ENCODE measurements around the gene THRA. TPM values are rescaled to one million over a fixed set of nuclear protein-coding genes. Genes with fewer than 3 reads are reported as not detected.
A peak's percentile ranks its signal among the peaks of the same experiment; 100 is the strongest.

Gene THRA
- total RNA-seq, 1 donor from 2014 or later = 7.1 TPM

DNA sequence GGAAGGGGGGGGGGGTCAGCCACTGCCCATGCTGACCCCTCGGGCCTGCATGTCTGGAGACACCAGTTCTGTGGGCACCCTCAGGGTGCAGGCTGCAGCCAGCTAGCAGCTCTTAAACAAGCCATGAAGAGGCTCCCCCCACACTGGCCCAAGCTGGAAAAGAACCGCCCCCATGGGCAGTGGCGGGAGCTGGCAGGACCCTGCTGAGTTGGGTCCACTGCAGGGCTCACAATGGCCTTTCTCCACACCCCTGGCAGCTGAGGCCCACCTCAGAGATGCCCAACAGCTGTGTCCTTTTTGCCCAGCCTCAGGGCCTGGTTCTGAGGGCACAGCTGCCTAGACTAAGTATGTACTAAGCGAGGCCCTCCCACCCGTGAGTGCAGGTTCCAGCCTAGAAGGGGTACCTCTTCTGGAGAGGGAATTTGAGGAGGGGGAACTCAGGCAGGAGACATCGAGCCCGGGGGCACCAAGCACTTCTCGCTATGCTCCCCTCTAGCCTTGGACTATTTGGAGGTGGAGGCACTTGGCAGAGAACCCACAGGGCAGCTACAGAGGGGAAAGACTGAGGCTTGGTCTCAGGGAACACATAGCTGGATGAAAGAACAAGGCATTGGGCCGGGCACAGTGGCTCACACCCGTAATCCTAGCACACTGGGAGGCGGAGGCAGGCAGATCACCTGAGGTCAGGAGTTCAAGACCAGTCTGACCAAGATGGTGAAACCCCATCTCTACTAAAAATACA is 3.2 kb downstream of the THRA start:
- DNase-seq (ENCODE audit: low read depth) = no peak
- peaks cover 15% of the 10 kb centered on the region for H3K27me3 ChIP-seq (ENCODE audit: control insufficient read depth, insufficient read depth, low read length)
- H3K4me3 ChIP-seq (ENCODE audit: low read depth, low read length) = no peak overlapping the region
- TF ChIP-seq, protein P1, sequence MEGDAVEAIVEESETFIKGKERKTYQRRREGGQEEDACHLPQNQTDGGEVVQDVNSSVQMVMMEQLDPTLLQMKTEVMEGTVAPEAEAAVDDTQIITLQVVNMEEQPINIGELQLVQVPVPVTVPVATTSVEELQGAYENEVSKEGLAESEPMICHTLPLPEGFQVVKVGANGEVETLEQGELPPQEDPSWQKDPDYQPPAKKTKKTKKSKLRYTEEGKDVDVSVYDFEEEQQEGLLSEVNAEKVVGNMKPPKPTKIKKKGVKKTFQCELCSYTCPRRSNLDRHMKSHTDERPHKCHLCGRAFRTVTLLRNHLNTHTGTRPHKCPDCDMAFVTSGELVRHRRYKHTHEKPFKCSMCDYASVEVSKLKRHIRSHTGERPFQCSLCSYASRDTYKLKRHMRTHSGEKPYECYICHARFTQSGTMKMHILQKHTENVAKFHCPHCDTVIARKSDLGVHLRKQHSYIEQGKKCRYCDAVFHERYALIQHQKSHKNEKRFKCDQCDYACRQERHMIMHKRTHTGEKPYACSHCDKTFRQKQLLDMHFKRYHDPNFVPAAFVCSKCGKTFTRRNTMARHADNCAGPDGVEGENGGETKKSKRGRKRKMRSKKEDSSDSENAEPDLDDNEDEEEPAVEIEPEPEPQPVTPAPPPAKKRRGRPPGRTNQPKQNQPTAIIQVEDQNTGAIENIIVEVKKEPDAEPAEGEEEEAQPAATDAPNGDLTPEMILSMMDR (IDR thresholded peaks at IDR 0.05; ENCODE audit: insufficient read depth, low read length, poor library complexity, severe bottlenecking) = no peak
- H3K36me3 ChIP-seq (ENCODE audit: control insufficient read depth, insufficient read depth, low read length) = no peaks in the 10 kb centered on the region

DNA sequence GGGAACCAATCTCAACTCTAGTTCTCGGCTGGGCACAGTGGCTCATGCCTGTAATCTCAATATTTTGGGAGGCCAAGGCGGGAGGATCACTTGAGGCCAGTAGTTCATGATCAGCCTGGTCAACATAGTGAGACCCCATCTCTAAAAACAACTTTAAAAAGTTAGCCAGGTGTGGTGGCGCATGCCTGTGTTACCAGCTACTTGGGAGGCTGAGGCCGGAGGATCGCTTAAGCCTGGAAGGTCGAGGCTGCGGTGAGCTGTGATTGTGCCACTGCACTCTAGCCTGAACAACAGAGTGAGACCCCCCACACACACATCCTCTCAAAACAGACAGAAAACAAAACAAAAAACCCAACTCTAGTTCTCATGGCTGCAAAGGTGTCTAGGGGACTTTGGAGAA is 4.9 kb downstream of the THRA start:
- TF ChIP-seq, protein P1 (IDR thresholded peaks at IDR 0.05; ENCODE audit: insufficient read depth, low read length, poor library complexity, severe bottlenecking) = no peak
- Histone ChIP-seq H3K36me3 (ENCODE audit: control insufficient read depth, insufficient read depth, low read length) (no peaks in the 10 kb centered on the region), H3K4me3 (ENCODE audit: low read depth, low read length) (no peak overlapping the region), H3K27me3 (ENCODE audit: control insufficient read depth, insufficient read depth, low read length) (no peaks in the 10 kb centered on the region)
- DNase-seq (ENCODE audit: low read depth) = no peak

DNA sequence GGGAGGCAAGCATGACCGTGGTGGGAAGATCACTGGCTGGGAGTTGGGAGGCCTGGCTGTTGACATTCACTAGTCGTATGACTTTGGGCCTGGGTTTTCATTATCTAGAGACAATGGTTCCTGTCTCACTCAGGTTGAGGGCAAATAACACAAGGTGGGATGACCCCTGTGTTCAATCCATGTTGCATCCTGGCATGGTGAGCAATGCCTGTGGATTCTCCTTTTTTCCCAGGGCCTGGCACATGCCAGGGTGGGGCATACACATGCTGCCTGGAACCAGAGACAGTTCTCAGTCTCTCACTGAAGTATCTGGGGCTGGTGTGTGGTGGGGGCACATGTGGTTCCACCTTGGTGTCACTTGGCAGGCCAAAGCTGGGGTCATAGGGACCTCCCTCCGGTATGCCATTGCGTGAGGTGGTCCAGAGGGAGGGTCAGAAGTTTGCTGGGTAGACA is 5.4 kb downstream of the THRA start:
- TF ChIP-seq, protein P1 (IDR thresholded peaks at IDR 0.05; ENCODE audit: insufficient read depth, low read length, poor library complexity, severe bottlenecking) = no peak
- Histone ChIP-seq H3K27me3 (ENCODE audit: control insufficient read depth, insufficient read depth, low read length) (no peaks in the 10 kb centered on the region), H3K4me3 (ENCODE audit: low read depth, low read length) (no peak overlapping the region), H3K36me3 (ENCODE audit: control insufficient read depth, insufficient read depth, low read length) (no peaks in the 10 kb centered on the region)
- no peak for DNase-seq (ENCODE audit: low read depth)

DNA sequence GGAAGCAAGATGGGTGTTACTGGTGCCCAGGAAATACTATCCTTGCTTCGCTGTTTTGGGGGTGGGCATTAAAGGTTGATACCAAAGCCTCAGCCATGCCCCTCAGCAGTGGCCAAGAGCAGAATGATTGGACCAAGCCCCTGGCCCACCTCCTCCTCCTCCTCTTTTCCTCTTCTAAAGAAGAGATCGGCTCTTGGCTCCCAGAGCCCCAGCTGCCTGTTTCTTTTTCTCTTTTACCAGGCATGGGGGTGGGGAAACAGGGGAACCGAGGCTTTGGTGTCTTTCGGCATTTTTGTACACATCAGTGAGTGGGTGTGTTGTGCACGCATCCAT is 5.8 kb downstream of the THRA start:
- H3K36me3 ChIP-seq (ENCODE audit: control insufficient read depth, insufficient read depth, low read length) = no peaks in the 10 kb centered on the region
- TF ChIP-seq, protein P1 (IDR thresholded peaks at IDR 0.05; ENCODE audit: insufficient read depth, low read length, poor library complexity, severe bottlenecking) = no peak
- no peaks in the 10 kb centered on the region for H3K27me3 ChIP-seq (ENCODE audit: control insufficient read depth, insufficient read depth, low read length)
- H3K4me3 ChIP-seq (ENCODE audit: low read depth, low read length) = no peak overlapping the region
- DNase-seq (ENCODE audit: low read depth) = no peak

DNA sequence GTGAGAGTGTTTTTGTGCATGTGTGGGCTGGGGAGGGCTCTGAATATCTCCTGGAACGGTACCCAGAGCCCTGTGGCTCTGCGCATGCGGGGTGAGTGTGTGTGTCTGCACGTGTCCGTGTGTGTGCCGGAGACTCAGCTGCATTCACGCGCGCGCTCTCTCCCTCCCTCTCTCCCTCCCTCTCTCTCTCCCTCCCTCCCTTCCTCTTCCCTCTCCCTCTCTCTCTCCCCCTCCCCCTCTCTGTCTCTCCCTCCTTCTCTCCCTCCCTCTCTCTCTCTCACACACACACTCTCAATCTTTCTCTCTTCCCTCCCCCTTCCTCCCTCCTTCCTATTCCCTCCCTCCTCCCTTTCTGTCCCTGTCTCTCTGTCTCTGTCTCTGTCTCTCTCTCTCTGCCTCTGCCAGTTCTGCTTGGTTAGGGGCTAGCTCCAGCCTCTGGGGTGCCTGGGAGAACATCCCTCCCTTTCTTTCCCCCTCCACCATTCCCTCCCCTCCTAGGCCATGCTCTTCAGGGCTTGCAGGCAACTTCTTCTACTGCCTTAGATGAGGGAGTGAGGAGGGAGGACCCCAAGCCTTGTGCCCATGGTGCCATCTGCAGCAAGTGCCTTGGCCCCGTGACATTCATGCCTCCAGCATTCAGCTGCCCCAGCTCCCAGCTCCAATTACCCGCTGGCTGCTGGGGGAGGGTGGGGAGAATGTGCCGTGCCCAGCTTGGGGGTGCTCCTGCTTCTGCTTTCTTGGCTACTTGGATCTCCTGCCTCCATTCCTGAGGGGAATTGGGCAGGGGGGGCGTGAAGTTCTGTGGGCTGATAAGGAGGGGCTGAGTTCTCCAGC is 6.4 kb downstream of the THRA start:
- TF ChIP-seq, protein P1 (IDR thresholded peaks at IDR 0.05; ENCODE audit: insufficient read depth, low read length, poor library complexity, severe bottlenecking) = no peak
- Histone ChIP-seq H3K36me3 (ENCODE audit: control insufficient read depth, insufficient read depth, low read length) (no peaks in the 10 kb centered on the region), H3K4me3 (ENCODE audit: low read depth, low read length) (no peak overlapping the region), H3K27me3 (ENCODE audit: control insufficient read depth, insufficient read depth, low read length) (no peaks in the 10 kb centered on the region)
- peak; percentile 29 for DNase-seq (ENCODE audit: low read depth)
